ENCODE measurements around the gene SGCD.

The SGCD gene

DNA sequence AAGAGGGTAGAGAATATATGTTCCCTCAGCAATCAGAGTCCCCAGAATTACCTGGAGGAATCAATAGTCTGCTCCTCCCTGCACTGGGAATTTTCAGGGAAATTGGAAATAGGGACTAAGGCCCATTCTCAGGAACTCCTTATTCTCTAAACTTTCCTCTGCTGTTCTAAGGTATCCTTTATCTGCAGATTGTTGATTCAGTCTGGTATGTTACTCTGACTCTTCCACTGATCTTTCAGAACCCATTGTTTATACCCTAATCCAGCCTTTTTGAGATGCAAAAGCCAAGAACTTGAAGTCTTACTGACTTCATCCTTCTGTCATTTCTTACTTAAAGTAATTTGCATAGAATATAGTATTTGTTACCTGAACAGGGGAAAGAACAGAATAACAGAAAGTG lies 379.7 kb downstream of the SGCD start:
- no peak for DNase-seq

DNA sequence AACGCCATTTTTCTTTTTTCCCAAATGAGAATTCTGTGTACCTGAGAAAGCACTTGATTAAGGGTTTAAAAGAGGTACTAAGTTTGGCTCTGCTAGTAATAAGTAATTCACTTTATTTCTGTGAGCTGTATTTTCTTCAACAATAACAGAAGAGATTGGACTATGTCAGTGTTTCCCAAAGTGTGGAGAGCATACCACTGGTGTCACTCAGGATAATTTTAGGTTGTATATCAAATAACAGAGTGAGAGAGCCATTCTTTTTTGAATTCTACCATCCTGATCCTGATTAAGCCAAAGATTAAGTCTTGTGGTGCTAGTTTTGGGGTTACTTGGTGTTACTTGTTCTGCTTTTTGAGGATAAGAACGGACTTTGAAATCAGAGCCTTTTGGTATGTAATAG lies 380.8 kb downstream of the SGCD start:
- no peak for DNase-seq

DNA sequence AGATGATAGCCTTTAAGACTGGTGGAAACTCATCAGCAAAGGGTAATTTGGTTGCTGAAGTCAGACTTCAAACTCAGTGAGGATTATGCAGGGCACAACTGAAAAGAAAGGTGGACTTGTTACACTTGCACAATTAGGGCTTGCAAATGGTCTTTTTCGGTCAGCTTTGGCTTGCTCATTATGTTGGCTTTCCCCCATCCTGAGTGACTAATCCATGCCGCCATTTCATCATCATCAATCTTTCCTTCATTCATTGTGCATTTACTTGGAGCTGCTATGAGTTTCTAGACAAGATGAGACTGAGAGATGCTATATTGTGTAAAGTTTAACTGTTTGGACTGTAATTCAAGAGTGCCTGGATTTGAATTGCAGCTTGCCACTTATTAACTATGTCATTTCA lies 388.3 kb downstream of the SGCD start:
- no peak for DNase-seq

DNA sequence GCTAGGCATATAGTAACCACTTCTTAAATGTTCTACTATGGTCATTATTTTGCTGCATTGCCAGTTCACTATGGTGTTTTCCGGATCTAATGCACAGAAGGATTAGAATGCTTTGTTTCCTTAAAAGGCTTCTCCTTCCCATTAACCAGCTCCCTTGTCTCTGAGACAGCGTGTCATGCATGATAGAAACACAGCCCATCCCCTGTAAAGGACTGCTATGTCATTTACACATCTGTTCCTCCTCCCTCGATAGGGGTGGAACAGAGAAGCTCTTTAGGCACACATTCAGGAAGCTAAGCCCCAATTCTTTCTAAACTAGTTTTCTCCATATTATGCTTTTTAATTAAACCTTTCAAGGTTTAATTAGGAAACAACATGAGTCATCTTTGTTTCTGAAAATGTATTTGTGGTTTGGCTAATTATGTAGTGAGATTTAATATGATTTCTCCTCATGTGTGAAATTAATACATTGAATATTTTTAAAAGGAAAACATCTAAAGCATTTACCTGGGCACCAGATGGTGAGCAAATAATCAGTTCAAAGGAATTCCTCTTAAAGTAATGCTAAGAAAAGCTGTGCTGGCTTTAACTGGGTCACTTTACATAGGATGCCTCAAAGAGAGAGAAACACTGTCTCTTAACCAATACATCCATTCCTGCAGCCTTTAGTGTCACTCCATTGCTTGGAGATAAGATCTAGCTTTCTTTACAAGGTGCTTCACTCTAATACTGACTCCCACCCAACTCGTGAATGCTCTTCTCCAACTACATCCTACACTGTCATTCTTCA lies 389.8 kb downstream of the SGCD start:
- DNase-seq, result no peak

DNA sequence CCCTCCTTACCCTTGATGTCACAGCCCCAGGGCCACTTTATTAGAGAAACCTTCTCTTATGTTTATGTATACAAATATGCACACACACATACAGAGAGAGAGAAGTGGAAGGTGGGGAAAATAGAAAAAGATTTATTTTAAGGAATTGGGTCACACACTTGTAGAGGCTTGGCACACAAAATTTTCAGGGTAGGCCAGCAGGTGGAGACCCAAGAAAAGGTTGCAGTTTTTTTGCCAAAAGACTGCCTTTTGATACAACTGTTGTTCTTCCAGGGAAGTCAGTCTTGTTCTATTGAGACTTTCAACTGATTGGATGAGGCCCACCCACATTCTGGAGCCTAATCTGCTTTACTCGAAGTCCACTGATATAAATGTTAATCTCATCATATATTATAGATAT lies 392.0 kb downstream of the SGCD start:
- no peak for DNase-seq

DNA sequence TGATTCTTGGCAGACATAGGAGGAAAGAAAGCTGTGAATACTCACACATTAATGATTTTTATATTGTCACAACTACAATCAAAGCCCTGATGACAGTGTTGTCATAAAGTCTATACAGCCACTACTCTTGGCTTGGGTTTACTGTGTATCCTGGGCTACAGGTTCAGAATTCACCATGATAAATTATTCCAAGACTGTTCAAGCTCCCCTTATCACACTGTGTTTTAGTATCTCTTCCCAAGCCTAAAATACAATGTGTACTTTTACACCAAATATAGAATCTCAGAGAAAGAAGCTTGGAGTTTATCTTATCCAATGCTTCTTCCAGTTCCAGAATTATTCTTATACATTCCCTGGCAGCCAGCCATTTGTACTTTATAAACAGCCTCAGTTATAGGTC lies 395.4 kb downstream of the SGCD start:
- no peak for DNase-seq

DNA sequence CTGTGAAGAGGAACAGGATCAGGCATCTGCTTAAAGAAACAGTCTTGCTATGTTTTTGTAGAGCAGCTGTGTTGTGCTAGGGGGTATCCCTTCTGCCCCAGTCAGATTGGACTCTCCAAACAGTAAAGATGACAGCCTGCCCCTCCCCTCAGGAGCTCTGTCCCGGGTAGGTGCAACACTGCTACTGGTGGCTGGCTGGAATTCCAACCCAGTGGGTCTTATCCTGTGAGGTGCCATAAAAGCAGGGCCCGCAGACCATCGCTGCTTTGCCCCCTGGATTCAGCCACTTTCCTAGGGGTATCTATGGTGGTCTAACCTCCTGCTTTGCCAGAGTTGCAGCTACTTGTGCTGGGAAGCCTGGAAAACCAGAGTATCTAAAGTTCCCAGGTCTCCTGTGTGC lies 408.5 kb downstream of the SGCD start:
- DNase-seq, result no peak

DNA sequence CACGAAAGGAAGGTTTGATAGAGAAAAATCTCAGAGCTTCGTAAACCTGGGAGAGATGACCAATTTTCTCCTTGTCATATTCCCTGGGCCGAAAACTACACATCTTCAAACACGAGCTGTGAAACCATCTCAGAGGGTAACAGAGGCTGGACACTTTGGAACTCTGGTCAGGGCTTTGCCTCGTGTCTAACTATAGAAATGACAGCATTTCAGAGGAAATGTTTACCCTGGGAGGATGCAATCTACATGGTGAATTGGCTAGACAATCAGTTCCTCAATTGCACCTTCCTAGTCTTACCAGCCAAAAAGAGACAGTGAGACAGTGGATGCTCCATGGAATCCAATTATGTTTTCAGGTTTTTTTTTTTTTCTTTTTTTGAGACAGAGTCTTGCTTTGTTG lies 414.6 kb downstream of the SGCD start:
- DNase-seq, result no peak

DNA sequence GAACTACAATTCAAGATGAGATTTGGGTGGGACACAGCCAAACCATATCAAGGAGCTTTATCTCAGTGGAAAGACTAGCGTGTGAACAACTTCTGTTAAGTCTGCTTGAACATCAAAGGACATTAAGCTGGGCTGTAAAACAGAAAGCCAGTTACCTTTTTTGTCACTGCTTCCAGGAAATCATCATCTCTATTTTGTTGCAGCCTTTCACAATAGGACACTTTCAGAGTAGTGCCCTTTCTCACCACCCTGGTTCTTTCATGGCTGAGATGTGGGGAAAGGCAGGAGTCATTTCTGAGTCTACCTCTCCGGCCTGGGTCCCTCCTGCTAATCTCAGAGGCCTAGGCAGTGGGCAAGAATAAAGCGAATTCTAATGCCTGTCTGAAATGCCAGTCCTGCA lies 426.9 kb downstream of the SGCD start:
- no peak for DNase-seq

DNA sequence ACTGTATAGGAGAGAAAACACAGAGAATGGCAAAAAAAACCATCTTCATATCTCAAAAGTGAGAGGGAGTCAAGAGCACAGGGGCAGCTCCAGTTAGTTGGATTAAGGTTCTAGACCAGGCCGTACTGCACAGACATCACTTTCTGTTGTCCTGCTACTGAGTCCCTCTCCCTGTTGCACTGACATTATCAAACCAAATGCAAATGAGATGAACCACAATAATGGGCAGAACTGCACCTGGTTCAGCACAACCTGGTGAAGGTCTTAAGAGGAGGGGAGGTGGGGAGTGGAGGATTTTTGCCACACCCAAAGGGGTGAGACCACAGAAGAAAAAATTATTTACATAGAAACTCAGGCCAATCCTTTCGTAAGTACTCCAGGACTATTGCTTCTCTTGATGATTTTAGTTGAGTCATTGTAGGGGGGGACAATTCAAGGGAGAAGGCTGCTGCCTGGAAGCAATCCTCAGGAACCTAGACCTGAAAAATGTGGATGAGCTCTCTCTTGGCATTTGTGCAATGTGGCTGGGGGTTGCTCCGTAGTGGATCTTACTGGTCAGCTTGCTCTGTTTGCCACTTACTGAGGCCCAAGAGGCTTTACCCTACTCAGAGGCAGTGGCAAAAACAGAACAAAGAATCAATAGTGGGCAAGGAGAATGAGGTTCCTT lies 428.6 kb downstream of the SGCD start:
- DNase-seq, result no peak

DNA sequence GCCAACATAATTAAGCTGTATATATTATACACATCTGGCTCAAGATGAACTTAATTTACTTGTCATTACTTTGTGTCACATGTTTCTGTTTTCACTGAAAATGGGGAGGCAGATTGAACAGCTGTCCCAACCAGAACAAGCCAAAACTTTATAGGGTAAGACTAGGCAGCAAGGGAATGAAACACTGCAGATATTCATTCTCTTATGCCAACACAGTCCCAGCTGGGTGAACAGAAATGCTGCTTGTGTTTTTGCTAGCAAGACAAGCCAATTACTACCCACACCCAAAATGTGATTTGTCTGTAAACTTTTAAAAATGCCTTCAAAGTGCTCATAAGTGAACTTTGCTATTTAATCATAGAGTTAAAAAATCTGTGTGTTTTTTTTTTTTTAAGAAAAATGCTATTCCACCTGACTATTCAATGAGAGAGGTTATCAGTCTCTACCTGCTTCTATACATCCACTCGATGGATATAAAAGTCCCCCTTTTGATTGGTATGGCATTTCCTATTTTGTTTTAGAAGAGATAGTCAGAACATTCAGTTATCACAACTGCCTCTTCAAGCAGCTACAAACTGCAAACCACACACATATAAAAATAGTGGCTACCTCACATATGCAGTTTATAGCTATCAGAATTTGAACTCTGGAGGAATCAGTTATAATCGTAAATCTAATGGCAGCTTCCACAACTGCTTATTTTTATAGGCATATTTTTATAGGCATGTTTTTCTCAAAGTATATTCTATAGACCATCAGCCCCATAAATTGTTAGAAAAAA lies 431.2 kb downstream of the SGCD start:
- DNase-seq, result no peak

DNA sequence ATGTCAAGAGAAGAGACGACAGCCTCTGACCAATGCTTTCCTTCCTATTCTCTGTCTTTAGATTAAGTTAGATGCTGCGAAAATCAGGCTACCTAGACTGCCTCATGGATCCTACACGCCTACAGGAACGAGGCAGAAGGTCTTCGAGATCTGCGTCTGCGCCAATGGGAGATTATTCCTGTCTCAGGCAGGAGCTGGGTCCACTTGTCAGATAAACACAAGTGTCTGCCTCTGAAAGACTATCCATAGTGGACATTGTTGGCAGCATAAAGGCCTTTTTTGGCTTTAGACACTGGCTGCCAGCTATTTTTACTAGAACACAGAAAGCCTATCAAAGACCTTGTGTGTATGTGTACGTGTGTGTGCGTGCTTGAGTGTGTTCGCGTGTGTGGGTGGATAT lies 432.2 kb downstream of the SGCD start:
- DNase-seq, result no peak

DNA sequence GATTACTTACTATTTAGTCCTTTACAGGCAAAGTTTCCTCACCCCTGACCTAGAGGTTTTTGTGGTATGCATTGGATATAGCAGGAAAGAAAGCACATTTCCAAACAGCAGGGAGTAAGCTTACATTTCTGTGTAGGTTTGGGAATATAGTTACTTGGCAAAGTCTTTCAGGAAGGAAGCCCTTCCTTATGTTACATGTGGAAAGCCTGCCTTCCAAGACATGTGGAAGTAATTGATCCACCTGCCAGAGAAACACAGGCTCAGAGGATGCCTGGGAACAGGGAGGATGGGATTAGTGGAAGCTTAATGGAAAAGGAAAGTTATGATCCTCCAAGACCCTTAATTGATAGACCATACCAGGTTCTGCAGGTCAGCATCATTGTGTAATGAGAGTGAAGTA lies 435.8 kb downstream of the SGCD start:
- no peak for DNase-seq

DNA sequence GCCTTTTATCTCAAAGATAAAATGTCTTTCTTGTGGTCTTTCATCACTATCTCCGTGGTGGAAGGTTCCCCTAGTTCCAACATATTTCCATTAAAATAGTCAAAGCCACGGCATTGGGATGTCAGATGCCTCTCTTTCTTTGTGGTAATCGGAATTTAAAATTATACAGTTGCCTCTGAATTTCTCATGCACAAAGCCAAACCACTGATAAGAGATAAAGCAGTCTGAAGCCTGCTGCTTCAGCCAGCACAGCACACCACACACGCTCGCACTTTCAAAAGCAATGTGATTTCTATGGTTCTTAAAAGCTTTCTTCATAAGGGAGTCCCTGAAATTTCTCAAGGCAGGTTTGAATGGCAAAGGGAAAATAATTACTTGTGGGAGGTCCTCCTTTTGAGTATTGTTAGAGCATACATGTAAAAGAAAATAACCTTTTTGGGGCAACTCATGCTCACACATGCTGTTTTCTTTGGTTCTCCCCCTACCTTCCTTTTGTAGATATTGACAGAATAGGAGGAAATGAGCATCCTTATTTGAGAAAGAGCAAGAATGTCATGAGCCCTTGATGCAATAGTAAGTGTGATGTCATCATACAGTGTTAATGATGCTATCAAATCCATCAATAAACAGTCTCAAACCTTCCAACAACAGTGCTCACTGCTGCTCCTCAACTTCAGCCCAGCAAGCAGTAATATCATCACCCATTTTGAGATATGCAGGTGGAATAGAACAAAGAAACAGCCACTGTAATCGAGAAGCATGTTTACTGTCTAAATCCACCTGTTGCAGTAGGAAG lies 437.4 kb downstream of the SGCD start:
- no peak for DNase-seq

DNA sequence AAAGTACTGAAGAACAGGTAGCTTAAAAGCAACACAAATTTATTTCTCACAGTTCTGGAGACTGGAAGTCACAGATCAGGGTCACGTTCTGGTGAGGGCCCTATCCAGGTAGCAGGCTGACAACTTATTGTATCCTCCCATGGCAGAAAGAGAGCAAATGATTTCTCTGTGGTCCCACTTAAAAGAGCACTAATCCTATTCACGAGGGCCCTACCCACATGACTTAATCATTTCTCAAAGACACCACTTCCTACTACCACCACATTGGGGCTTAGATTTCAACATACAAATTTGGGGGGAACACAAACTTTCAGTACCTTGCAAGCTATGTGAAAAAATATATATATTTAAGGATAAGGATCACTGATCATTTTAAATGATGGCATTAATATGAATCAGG lies 447.3 kb downstream of the SGCD start:
- no peak for DNase-seq

DNA sequence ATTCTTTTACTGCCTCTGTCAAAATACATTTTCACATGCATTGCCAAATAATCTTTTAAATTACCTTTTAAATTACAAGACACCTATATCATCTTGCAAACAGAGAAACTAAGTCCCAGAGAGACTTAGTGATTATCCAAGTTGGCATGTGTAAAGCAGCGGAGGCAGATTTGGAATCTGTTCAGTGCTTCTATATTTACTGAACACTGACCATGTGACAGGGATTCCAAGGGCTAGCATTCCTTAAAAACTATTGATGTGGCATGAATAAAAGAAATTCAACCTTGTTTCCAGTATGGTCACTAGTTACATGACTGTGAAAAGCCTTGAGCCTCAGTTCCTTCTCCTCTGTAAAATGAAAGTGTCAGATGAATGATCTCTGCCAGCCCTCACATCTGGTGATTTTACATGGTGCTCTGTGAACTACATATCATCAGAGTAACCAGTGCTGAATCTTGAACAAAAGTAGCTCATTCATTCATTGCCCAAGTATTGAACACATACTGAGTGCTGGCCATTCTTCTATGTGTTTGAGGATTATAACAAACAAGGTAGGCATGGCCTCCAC lies 451.3 kb downstream of the SGCD start:
- DNase-seq, result no peak

DNA sequence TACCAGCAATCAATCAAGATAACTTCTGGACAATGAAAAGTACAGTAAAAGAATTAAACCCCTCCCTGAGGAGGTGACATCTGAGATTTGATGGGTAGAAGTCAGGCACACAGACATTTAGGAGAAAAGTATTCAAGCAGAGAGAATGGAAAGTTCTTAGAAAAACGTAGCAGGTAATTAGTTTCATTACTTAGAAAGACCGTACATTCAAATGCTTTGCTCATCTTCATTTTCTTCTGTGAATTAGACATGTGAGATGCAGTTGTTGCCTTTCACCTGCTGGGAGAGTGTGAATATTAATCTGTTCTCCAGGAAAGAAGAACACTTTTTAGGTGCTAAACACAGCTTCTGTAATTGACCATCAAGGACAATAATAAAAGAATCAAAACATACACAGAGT lies 451.8 kb downstream of the SGCD start:
- DNase-seq, result no peak

DNA sequence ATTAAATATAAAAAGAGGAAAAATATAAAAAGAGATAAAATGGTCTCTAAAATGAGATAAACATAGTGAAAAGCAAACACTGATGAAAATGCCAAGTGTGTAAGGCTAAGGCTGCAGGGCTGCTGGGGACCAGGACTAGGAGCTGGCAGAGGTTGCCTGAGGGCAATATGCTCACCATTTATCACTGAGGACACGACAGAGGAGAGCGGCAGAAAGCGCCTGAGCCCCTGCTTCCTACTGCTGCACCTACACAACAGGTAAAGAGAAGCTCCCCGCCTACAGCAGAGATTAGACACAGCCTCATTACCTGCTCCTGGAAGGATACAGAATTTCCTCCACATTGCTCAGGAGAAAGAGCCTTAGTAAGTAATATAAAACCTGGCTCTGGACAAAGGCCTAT lies 452.5 kb downstream of the SGCD start:
- DNase-seq, result no peak

DNA sequence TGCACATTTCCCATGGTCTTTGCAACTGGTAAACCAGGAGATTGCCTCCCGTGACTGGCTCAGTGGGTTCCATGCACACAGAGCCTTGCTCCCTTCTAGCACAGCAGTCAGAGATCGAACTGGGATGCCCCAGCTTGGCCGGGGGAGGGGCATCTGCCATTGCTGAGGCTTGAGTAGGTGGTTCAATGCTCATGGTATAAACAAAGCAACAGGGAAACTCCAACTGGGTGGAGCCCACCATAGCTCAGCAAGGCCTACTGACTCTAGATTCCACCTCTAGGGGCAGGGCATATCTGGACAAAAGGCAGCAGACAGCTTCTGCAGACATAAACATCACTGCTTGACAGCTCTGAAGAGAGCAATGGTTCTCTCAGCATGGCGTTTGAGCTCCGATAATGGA lies 456.1 kb downstream of the SGCD start:
- DNase-seq, result no peak

DNA sequence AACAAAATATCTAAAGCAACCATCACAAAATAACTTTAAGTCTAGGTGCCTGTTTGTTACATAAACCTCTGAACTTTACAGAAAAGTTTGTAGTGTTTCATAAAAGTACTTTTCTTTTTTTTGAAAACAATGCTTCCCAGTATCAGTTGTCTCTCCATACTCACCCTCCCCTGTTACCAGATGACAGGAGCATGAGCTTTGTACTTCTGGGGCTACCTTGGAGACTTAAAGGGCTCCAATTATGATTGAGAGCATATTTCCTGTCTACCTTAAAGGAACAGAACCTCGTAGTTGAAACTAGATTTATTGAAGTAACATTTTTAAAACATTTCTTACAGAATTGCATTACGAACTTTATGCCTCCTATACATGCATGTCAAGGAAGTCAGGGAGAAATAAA lies 467.7 kb downstream of the SGCD start:
- DNase-seq, result no peak

DNA sequence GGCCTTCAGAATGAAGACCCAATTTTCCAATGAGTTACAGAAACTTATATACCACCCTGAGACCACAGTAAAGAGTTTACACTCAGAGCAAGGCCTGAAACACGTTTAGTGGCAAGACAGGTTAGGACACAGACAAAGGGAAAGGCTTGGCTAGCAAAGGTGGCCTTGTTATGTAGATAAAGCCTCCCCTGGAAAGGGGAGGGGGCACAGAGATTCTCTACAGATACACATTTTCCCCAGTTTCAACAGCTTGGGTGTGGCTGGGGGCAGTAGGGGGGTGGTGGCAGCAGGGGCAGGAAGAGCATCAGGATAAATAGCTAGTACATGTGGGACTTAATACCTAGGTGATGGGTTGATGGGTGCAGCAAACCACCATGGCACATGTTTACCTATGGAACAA lies 471.2 kb downstream of the SGCD start:
- DNase-seq, result no peak

DNA sequence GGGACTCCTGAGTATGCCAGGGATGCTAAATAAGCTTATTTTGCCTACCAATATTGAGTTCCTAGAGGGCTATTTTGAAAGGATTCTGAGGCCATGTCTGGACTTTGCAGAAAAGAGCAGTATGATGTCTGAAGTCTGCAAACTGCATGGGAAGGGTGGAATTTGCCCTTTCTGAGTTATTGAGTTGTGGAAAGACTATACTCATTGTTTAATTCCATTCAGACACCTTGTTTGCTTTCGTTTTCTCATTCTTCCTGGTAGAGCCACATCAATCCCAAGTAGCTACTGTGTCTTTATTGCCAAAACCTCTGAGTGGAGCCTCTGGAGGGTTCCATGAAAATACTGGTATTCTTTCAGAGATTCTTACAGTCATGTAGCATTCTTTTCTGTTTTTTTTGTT lies 472.2 kb downstream of the SGCD start:
- DNase-seq, result no peak

DNA sequence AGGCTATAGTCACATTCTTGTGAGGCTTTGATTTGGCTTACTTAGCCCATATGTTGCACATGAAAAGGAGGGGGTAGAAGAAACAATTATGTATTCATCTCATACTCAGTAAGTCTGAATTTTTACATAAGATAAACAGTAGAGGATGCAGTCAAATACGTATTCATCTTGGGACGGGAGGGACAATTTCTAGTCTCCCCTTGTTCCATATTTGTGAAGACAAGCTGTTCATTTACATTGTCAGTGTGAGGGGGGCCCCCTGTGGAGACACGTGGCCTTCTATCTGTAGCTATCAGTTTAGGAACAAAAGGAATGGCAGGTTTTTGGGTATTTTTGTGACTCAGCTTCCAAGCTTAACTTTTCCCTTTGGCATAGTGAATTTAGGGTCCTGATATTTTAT lies 474.0 kb downstream of the SGCD start:
- DNase-seq, result no peak

Data from retina (tissue), 1 donor.